ENCODE results near the gene TPST1. TPM values are rescaled to one million over a fixed set of nuclear protein-coding genes. Genes with fewer than 3 reads are reported as not detected.
"Not testable (repeated sequence)": the region's sequence is repeated elsewhere in the genome, so short reads cannot be mapped to it uniquely, and the experiment has no call there.

The TPST1 gene
- polyA plus RNA-seq, 1 of the 3 experiments (the other 2 are of a cell fraction) = 36.4 TPM

DNA sequence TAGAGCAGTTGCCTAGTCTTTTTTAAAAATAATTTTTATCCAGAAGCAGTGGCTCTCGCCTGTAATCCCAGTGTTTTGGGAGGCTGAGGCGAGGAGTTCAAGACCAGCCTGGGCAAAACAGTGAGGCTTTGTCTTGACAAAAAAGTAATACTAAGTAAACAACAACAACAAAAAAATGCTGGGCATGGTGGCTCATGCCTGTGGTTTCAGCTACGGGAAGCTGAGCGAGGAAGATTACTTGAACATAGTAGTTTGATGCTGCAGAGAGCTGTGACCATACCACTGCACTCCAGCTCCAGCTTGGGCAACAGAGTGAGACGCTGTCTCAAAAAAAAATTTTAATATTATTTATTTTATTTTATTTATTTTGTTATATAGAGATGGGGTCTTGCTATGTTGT is 31.3 kb upstream of the TPST1 start:
- ChIA-PET CTCF (interaction anchor here (1.0 kb wide), 1 partner anchor 240 kb away, joined by 3 read pairs; no protein-coding TSS in a partner anchor), POLR2A (no interaction called here)
- no peak for TF ChIP-seq GABPA (IDR thresholded peaks at IDR 0.05; ENCODE audit: low read depth)
- no peak for TF ChIP-seq EZH2phosphoT487 (IDR thresholded peaks at IDR 0.05; ENCODE audit: borderline replicate concordance, low read depth)
- TF ChIP-seq, protein P1, sequence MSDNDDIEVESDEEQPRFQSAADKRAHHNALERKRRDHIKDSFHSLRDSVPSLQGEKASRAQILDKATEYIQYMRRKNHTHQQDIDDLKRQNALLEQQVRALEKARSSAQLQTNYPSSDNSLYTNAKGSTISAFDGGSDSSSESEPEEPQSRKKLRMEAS (IDR thresholded peaks at IDR 0.05; ENCODE audit: low read depth) = no peak
- TF ChIP-seq REST (IDR thresholded peaks at IDR 0.05; ENCODE audit: low read depth, low read length) = no peak
- no peak for TF ChIP-seq TEAD4 (IDR thresholded peaks at IDR 0.05; ENCODE audit: borderline replicate concordance, insufficient read depth)
- TF ChIP-seq RAD21 (IDR thresholded peaks at IDR 0.05; ENCODE audit: low read length) = no peak
- TF ChIP-seq FOXJ3 (CRISPR knock-in tag; IDR thresholded peaks at IDR 0.05) = no peak
- no peak for TF ChIP-seq GATA2 (CRISPR knock-in tag; IDR thresholded peaks at IDR 0.05)
- TF ChIP-seq TAF1 (IDR thresholded peaks at IDR 0.05; ENCODE audit: borderline replicate concordance, low read depth, low read length) = no peak
- TF ChIP-seq, protein P2, sequence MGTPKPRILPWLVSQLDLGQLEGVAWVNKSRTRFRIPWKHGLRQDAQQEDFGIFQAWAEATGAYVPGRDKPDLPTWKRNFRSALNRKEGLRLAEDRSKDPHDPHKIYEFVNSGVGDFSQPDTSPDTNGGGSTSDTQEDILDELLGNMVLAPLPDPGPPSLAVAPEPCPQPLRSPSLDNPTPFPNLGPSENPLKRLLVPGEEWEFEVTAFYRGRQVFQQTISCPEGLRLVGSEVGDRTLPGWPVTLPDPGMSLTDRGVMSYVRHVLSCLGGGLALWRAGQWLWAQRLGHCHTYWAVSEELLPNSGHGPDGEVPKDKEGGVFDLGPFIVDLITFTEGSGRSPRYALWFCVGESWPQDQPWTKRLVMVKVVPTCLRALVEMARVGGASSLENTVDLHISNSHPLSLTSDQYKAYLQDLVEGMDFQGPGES (IDR thresholded peaks at IDR 0.05; ENCODE audit: low read depth, low read length) = no peak
- TF ChIP-seq NRF1 (IDR thresholded peaks at IDR 0.05; ENCODE audit: low read depth, low read length) = no peak
- no peak for TF ChIP-seq YY1 (IDR thresholded peaks at IDR 0.05; ENCODE audit: low read depth)
- TF ChIP-seq RFX5 (IDR thresholded peaks at IDR 0.05; ENCODE audit: low read length) = no peak
- no peak for TF ChIP-seq TCF12 (IDR thresholded peaks at IDR 0.05)
- no peak for TF ChIP-seq MEF2A (IDR thresholded peaks at IDR 0.05; ENCODE audit: borderline replicate concordance, low read depth)
- TF ChIP-seq, protein P3, sequence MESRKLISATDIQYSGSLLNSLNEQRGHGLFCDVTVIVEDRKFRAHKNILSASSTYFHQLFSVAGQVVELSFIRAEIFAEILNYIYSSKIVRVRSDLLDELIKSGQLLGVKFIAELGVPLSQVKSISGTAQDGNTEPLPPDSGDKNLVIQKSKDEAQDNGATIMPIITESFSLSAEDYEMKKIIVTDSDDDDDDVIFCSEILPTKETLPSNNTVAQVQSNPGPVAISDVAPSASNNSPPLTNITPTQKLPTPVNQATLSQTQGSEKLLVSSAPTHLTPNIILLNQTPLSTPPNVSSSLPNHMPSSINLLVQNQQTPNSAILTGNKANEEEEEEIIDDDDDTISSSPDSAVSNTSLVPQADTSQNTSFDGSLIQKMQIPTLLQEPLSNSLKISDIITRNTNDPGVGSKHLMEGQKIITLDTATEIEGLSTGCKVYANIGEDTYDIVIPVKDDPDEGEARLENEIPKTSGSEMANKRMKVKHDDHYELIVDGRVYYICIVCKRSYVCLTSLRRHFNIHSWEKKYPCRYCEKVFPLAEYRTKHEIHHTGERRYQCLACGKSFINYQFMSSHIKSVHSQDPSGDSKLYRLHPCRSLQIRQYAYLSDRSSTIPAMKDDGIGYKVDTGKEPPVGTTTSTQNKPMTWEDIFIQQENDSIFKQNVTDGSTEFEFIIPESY (IDR thresholded peaks at IDR 0.05; ENCODE audit: borderline replicate concordance, low read depth) = no peak
- TF ChIP-seq ELF1 (IDR thresholded peaks at IDR 0.05) = no peak
- TF ChIP-seq USF1 (IDR thresholded peaks at IDR 0.05; ENCODE audit: borderline replicate concordance, low read depth) = no peak
- TF ChIP-seq POLR2AphosphoS5 (IDR thresholded peaks at IDR 0.05; ENCODE audit: low read depth, low read length) = no peak
- TF ChIP-seq PBX3 (IDR thresholded peaks at IDR 0.05) = no peak
- Histone ChIP-seq H3K27me3 (ENCODE audit: insufficient read depth) (no peaks in the 10 kb centered on the region), H3K9me3 (no peaks in the 10 kb centered on the region), H3K4me3 (ENCODE audit: low read depth in 2 of 2, low read length in 1 of 2) (no peak overlapping the region), H3K27ac (ENCODE audit: low read depth in 2 of 2, low read length in 1 of 2) (no peak overlapping the region), H3K9me2 (no peaks in the 10 kb centered on the region), H3K36me3 (replicated peaks in 1 of 2; ENCODE audit: control insufficient read depth in 1 of 2, insufficient read depth in 2 of 2, low read length in 1 of 2) (no peaks in the 10 kb centered on the region), H2AFZ (ENCODE audit: low read depth) (no peak overlapping the region), H3F3A (replicated peaks; ENCODE audit: insufficient read depth) (no peaks in the 10 kb centered on the region), H3K4me1 (ENCODE audit: control insufficient read depth in 1 of 2, insufficient read depth in 2 of 2, low read depth in 1 of 2, low read length in 1 of 2) (no peaks in the 10 kb centered on the region), H3K4me2 (no peak overlapping the region), H4K20me1 (ENCODE audit: insufficient read depth) (no peaks in the 10 kb centered on the region), H3K79me2 (ENCODE audit: insufficient read depth) (no peaks in the 10 kb centered on the region), H3K9ac (no peak overlapping the region)
- 93% methylated on average over 5 of the region's 5 CpGs for WGBS (ENCODE audit: low lambda C conversion rate)
- no peak for DNase-seq

- POLR2A ChIA-PET = not testable (repeated sequence)
Measured at GRCh38 chr7:66175006-66175405, 30.1 kb upstream of the TPST1 start.

More at GRCh38 chr7:66175006-66175405, 30.1 kb upstream of the TPST1 start:
- H3K36me3 ChIP-seq (replicated peaks in 1 of 2; ENCODE audit: control insufficient read depth in 1 of 2, insufficient read depth in 2 of 2, low read length in 1 of 2); H3K79me2 ChIP-seq (ENCODE audit: insufficient read depth); H3F3A ChIP-seq (replicated peaks; ENCODE audit: insufficient read depth); H3K9ac ChIP-seq; H3K4me2 ChIP-seq; H3K9me3 ChIP-seq; H3K9me2 ChIP-seq; H4K20me1 ChIP-seq (ENCODE audit: insufficient read depth); H2AFZ ChIP-seq (ENCODE audit: low read depth); DNase-seq; H3K27me3 ChIP-seq (ENCODE audit: insufficient read depth); H3K27ac ChIP-seq (ENCODE audit: low read depth in 2 of 2, low read length in 1 of 2); H3K4me3 ChIP-seq (ENCODE audit: low read depth in 2 of 2, low read length in 1 of 2); H3K4me1 ChIP-seq (ENCODE audit: control insufficient read depth in 1 of 2, insufficient read depth in 2 of 2, low read depth in 1 of 2, low read length in 1 of 2): not testable (repeated sequence)
- 92% methylated on average over 8 of the region's 8 CpGs for WGBS (ENCODE audit: low lambda C conversion rate)
- CTCF ChIA-PET = interaction anchor here (0.9 to 1.3 kb wide), 2 partner anchors 11 to 34 kb away, joined by 3 to 4 read pairs; no protein-coding TSS in a partner anchor

All from SK-N-SH (cell line).